ENCODE measurements around the gene RPL31. TPM values are rescaled to one million over a fixed set of nuclear protein-coding genes. Genes with fewer than 3 reads are reported as not detected.

The RPL31 gene
- total RNA-seq, 1 donor from 2014 or later: 1,439 TPM

DNA sequence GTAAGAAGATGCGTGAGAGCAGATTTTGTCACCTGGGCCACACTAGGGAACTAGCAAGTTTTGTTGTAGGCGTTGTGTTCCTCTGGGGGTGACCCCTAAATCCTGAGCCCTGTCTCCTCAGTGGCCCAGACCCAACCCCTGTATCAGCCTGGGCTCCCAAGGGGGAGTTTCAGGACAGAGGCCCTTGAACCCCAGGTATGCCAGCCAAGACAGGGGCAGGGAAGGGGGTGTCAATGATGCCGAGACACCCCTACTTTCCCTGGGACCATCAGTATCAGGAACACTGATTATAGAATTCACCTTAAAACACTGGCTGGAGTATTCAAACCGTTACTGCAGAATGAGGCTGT, 39.1 kb upstream of the RPL31 start:
- Mint-ChIP-seq H3K27me3 (ENCODE audit: low read depth) (no peaks in the 10 kb centered on the region), H3K4me1 (no peaks in the 10 kb centered on the region), H3K9me3 (no peaks in the 10 kb centered on the region), H3K27ac (ENCODE audit: unreplicated experiment) (no peak overlapping the region), H3K36me3 (ENCODE audit: low read depth) (no peaks in the 10 kb centered on the region), H3K4me3 (no peak overlapping the region)
- no peak for DNase-seq (ENCODE audit: low read depth, low spot score)
- TF ChIP-seq CTCF (conservative IDR thresholded peaks at IDR 0.05): no peak

- Mint-ChIP-seq H3K9me3 (no peaks in the 10 kb centered on the region), H3K27me3 (ENCODE audit: low read depth) (no peaks in the 10 kb centered on the region), H3K36me3 (ENCODE audit: low read depth) (no peaks in the 10 kb centered on the region), H3K27ac (ENCODE audit: unreplicated experiment) (no peak overlapping the region), H3K4me3 (no peak overlapping the region), H3K4me1 (no peaks in the 10 kb centered on the region)
- DNase-seq (ENCODE audit: low read depth, low spot score): no peak
- no peak for TF ChIP-seq CTCF (conservative IDR thresholded peaks at IDR 0.05)
These were observed 37.9 kb upstream of the RPL31 start for GRCh38 chr2:100964222-100964621.

DNA sequence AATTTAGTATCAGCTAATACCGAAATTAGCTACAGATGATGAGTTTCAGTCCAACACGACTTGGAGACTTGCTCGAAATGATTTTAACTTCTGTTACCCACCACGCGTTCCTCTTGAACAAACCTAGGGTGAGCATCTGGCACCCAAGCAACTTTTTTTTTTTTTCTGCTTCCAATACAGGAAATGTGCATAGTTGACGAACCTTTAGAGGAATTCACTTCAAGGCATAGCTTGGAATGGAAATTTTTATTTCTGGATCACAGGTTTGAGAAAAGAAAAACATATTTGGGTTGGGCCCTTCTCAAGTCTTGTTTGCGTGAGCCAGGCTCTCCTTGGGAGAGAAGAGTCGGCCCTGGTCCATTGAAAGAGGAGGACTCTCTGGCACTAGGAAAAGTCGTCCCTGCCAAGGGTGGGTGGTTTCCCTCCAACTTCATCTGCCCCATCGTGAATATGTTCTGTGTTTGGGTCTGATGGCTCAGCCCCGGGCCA, 37.4 kb upstream of the RPL31 start:
- no peaks in the 10 kb centered on the region for H3K4me1 Mint-ChIP-seq
- no peak overlapping the region for H3K27ac Mint-ChIP-seq (ENCODE audit: unreplicated experiment)
- TF ChIP-seq CTCF (conservative IDR thresholded peaks at IDR 0.05): no peak
- no peaks in the 10 kb centered on the region for H3K36me3 Mint-ChIP-seq (ENCODE audit: low read depth)
- no peaks in the 10 kb centered on the region for H3K27me3 Mint-ChIP-seq (ENCODE audit: low read depth)
- DNase-seq (ENCODE audit: low read depth, low spot score): no peak
- H3K9me3 Mint-ChIP-seq: no peaks in the 10 kb centered on the region
- no peak overlapping the region for H3K4me3 Mint-ChIP-seq

- TF ChIP-seq CTCF (conservative IDR thresholded peaks at IDR 0.05): no peak
- Mint-ChIP-seq H3K4me1 (no peaks in the 10 kb centered on the region), H3K4me3 (no peak overlapping the region), H3K27ac (ENCODE audit: unreplicated experiment) (no peak overlapping the region), H3K36me3 (ENCODE audit: low read depth) (no peaks in the 10 kb centered on the region), H3K9me3 (no peaks in the 10 kb centered on the region), H3K27me3 (ENCODE audit: low read depth) (no peaks in the 10 kb centered on the region)
- no peak for DNase-seq (ENCODE audit: low read depth, low spot score)
These were observed 36.5 kb upstream of the RPL31 start for GRCh38 chr2:100965596-100965995.

GRCh38 chr2:100967716-100968115, 34.4 kb upstream of the RPL31 start:
- H3K27ac Mint-ChIP-seq (ENCODE audit: unreplicated experiment): no peak overlapping the region
- no peak for DNase-seq (ENCODE audit: low read depth, low spot score)
- no peaks in the 10 kb centered on the region for H3K36me3 Mint-ChIP-seq (ENCODE audit: low read depth)
- TF ChIP-seq CTCF (conservative IDR thresholded peaks at IDR 0.05): no peak
- no peaks in the 10 kb centered on the region for H3K27me3 Mint-ChIP-seq (ENCODE audit: low read depth)
- H3K4me3 Mint-ChIP-seq: no peak overlapping the region
- no peaks in the 10 kb centered on the region for H3K9me3 Mint-ChIP-seq
- H3K4me1 Mint-ChIP-seq: no peaks in the 10 kb centered on the region
